WTC11 (cell line): ENCODE results near the gene POMGNT2.

Experiments
- CTCF ChIP-seq: fragments of 200-600 bp; IDR thresholded peaks from 2 replicates; pipeline ENCODE4 v1.8.0; 2022; ENCODE audit warnings: antibody characterized with exemption
- E2F1 ChIP-seq: sonication (generic); formaldehyde crosslinking; IDR thresholded peaks from 2 replicates; pipeline ENCODE4 v1.8.0; 2022; ENCODE audit warnings: mild to moderate bottlenecking, missing genetic modification reagents
- FOXK1 ChIP-seq: sonication (generic); formaldehyde crosslinking; IDR thresholded peaks from 2 replicates; pipeline ENCODE4 v1.8.0; 2022; ENCODE audit warnings: mild to moderate bottlenecking, moderate library complexity, missing genetic modification reagents
- RELA ChIP-seq: sonication (generic); formaldehyde crosslinking; IDR thresholded peaks from 2 replicates; pipeline ENCODE4 v1.8.1; 2022; ENCODE audit warnings: missing genetic modification reagents, mild to moderate bottlenecking, borderline replicate concordance
- TF ChIP-seq, protein P1 (sequence below): sonication (generic); formaldehyde crosslinking; IDR thresholded peaks from 2 replicates; pipeline ENCODE4 v1.8.1; 2022; ENCODE audit warnings: mild to moderate bottlenecking, moderate library complexity, missing genetic modification reagents

GRCh38 chr3:43094381-43094780 is 11.5 kb downstream of the POMGNT2 start:
- TF ChIP-seq E2F1, result no peak
- TF ChIP-seq CTCF, result no peak
- TF ChIP-seq RELA (CRISPR knock-in tag), result no peak
- no peak for TF ChIP-seq FOXK1 (CRISPR knock-in tag)
- TF ChIP-seq, protein P1, sequence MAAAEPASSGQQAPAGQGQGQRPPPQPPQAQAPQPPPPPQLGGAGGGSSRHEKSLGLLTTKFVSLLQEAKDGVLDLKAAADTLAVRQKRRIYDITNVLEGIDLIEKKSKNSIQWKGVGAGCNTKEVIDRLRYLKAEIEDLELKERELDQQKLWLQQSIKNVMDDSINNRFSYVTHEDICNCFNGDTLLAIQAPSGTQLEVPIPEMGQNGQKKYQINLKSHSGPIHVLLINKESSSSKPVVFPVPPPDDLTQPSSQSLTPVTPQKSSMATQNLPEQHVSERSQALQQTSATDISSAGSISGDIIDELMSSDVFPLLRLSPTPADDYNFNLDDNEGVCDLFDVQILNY (CRISPR knock-in tag), result no peak
